HT1080 (cell line): ENCODE data around the gene POU6F2. TPM values are rescaled to one million over a fixed set of nuclear protein-coding genes. Genes with fewer than 3 reads are reported as not detected.

ENCODE experiments used
- DNase-seq: peaks from one replicate; pipeline ENCODE4 v3.0.0-alpha.2; 2015; ENCODE audit warnings: low read depth
- total RNA-seq: library from RNA; depleted of rRNA; stranded (reverse); fragments of >200 nt; shearing (Covaris generic); gene quantifications from 2 replicates; pipeline ENCODE4 v1.2.3, GENCODE V29; 2014

Gene POU6F2
- total RNA-seq, 1 experiment from 2014 or later: not detected

- DNase-seq: no peak
Observed at GRCh38 chr7:39394105-39394680, 416.5 kb downstream of the POU6F2 start.

DNA sequence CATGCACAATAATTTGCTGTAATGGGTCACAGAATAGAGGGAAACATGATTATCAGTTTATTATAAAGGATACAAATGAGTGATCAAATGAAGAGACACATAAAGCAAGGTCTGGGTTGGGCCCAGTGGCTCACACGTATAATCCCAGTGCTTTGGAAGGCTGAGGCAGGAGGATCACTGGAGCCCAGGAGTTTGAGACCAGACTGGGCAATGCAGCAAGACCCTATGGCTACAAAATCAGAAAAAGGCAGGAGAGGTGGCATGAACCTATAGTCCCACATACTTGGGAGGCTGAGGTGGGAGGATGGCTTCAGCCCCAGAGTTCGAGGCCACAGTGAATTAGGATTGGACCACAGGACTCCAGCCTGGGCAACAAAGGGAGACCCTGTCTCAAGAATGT is 421.7 kb downstream of the POU6F2 start:
- no peak for DNase-seq

DNA sequence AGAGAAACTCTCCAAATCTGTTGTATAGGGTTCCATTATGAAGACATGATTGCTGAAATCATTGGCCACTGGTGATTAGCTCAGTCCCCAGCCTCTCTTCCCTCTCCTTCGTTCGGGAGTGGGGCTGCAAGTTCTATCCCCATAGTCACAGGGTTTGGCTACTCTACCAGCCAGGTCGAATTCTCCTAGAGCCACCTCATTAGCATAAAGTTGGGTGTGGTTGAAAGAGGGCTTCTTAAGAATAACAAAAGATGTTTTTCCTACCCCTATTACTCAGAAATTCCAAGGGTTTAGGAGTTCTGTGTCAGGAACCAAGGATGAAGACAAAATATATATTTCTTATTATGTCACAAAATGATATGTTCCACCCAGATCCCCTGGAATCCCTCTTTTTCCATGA is 422.3 kb downstream of the POU6F2 start:
- DNase-seq: no peak

DNA sequence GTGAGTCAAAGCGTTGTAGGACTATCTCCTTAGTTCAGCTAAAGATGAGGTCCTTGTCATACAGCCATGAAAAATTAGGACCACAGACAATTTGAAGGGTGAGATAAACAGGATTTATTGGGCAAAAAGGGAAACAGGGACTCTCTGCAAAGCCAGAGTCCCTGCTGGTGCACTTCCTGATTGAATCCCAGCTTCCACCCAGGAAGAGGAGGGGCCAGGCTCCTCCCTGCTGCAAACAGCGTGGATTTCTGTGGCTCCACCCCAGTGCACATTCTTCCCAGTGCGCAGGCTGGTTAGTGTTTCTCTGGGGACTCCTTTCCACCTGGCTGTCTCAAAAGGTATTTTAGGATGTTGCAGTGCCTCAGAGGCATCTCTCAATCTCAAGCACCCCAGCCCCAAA is 423.1 kb downstream of the POU6F2 start:
- no peak for DNase-seq

GRCh38 chr7:39402034-39402433 is 424.3 kb downstream of the POU6F2 start:
- DNase-seq: no peak

DNA sequence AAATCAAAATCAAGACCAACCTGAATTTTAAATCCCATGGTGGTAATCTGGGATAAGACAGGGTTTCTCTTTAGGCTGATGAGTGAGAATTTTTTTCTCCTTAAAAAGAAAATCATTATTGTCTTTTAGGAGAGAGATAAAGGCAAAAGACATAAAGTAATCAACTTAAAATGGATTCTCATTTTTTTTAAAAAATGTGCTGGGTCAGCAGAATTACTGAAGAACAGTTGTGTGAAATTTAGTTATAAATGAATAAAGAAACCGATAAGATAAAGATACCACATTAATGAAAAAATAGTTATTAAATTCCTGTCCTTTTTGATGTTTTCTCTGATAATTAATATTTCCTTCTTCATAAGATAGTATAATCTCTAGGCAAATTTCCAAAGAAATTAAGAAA is 427.2 kb downstream of the POU6F2 start:
- no peak for DNase-seq

GRCh38 chr7:39405581-39405980 is 427.9 kb downstream of the POU6F2 start:
- no peak for DNase-seq

GRCh38 chr7:39406467-39406866 is 428.8 kb downstream of the POU6F2 start:
- DNase-seq: no peak

- DNase-seq: no peak
Observed at GRCh38 chr7:39407137-39407536, 429.4 kb downstream of the POU6F2 start.

GRCh38 chr7:39407723-39408122 is 430.0 kb downstream of the POU6F2 start:
- DNase-seq: no peak

GRCh38 chr7:39408906-39409305 is 431.2 kb downstream of the POU6F2 start:
- no peak for DNase-seq

- no peak for DNase-seq
Observed at GRCh38 chr7:39410582-39410981, 432.9 kb downstream of the POU6F2 start.

DNA sequence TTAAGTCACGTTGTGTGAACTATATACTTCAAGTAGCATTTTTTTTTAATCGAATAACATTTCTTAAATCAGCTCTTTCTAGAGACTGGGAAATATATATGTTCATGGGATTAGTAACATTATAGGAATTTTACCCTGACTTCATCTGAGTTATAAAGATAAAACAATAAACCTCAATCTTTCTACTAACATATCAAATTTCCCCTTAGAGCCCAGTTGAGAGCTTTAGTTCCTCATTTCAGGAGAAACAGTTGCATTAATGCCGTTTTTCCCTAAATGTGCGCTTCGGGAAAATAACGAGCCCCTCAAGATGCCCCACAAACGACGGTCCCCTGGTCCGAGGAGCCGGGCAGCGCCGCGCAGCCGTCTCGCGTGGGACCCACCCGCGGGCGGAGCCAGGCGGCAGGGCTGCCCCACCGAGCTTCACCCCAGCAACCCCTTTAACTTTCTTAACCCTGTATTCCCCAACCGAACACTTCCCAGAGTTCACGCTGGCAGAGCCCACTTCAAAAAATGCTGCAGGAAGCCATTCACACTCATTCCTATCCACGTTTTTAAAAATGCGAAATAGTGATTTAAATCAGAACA is 436.0 kb downstream of the POU6F2 start:
- DNase-seq: no peak

GRCh38 chr7:39414224-39415035 is 436.7 kb downstream of the POU6F2 start:
- peak; percentile 34 for DNase-seq

DNA sequence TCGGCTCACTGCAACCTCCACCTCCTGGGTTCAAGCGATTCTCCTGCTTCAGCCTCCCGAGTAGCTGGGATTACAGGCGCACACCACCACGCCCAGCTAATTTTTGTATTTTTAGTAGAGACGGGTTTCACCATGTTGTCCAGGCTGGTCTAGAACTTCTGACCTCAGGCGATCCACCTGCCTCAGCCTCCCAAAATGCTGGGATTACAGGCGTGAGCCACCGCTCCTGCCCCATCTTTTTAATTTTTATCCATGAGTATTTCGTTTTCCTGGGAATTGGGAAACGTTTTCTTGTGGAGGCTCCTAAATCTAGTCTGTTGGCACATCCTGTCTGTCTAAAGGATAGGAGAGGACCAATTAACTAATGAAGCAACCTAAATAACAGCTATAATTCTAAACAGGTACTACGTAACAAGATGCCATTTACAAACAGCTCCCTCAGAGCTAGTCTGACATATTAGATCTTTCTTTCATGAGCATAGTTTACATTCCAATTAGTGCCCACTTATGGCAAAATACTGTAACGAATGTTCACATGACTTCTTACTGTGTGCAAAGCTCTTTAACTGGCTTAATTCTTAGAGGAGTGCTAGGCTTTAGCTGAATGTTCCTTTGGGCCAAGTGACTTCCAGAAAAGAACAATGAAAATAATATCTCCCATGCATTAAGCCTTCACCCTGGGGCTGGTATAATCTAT is 437.5 kb downstream of the POU6F2 start:
- DNase-seq: no peak

- no peak for DNase-seq
Observed at GRCh38 chr7:39416866-39417265, 439.2 kb downstream of the POU6F2 start.

- DNase-seq: no peak
Observed at GRCh38 chr7:39417642-39418041, 439.9 kb downstream of the POU6F2 start.

DNA sequence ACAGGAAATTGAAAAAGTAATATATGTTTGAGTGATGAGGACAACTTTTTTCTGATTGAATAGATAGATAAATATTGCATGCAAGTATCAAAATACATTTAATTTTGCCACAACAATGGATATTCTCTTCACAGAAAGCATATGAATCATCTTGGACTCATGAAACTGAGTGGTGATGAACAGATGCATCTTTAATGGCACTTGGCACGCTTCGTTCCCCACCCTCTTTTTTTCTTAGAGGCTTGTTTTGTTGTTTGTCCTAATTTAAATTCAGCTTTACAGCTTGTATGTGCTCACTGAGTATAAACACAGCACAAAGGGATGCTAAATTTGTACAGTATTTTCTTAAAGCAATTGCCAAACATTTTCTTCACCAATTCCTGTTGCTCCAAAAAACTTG is 443.5 kb downstream of the POU6F2 start:
- no peak for DNase-seq

DNA sequence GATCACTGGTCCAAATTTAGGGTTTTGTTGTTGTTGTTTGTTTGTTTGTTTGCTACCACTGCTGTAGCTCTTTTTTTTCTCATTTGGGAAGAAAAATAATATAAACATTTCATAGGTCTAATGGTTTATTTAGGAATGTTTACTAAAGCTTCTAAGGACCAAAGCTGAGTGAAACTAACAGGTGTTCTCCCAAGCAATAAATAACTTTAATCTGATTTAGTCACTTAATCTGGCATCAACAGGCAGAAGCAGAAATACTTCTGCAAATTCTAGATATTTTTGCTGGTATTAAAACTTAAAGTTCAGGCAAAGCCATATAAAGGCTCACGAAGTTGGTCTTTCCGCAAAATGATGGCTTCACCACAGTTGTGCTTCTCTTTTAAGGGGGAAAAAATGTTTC is 444.0 kb downstream of the POU6F2 start:
- no peak for DNase-seq

DNA sequence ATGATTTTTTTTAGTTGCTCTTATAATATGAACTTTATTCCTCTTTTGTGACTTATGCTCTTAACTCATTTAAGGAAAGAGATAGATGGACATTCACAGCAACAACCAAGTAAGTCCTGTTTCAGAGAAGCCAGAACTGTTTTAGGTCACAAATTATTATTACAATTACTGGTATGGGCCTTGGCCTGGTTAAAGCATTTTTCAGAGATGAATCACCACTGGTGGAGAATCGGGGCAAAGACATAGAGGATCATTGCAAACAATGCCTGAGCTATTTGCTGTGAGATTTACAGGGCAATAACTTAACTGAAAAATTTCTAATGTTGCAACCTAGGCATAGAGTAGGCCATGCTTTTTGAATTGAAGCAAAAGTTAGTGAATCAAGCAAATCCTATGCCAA is 450.5 kb downstream of the POU6F2 start:
- DNase-seq: peak; percentile 53

- DNase-seq: no peak
Observed at GRCh38 chr7:39429421-39429820, 451.7 kb downstream of the POU6F2 start.

- no peak for DNase-seq
Observed at GRCh38 chr7:39430441-39430840, 452.7 kb downstream of the POU6F2 start.
